Tibial artery (tissue), 4 donors: ENCODE measurements around the gene P2RX5.

Source experiments
- DNase-seq, 2 donors: peaks; one replicate each; pipeline ENCODE4 v3.0.0-alpha.2; 2019
- H3K27ac ChIP-seq, 2 donors: fragments of 200-600 bp; sonication (generic) in 1 of 2; 1 replicate in 1 of 2; 2 replicates in 1 of 2; pipeline ENCODE4 v1.5.1; 2018 to 2019; ENCODE audit warnings: mild to moderate bottlenecking in 1 of 2
- H3K27me3 ChIP-seq, 2 donors: fragments of 200-600 bp; sonication (generic) in 1 of 2; one replicate each; pipeline versions ENCODE4 v1.5.1 to v1.6.0; 2016 to 2019
- H3K36me3 ChIP-seq, 3 donors: fragments of 200-600 bp; sonication (generic) in 2 of 3; one replicate each; pipeline ENCODE4 v1.5.1; 2016 to 2019; ENCODE audit warnings: mild to moderate bottlenecking in 2 of 3
- H3K4me1 ChIP-seq, 4 donors: fragments of 200-600 bp; sonication (generic) in 2 of 4; 1 replicate in 3 of 4; 2 replicates in 1 of 4; pipeline ENCODE4 v1.5.1; 2016 to 2019
- H3K4me3 ChIP-seq, 2 donors: fragments of 200-600 bp; sonication (generic) in 1 of 2; 1 replicate in 1 of 2; 2 replicates in 1 of 2; pipeline ENCODE4 v1.5.1; 2018 to 2019; ENCODE audit warnings: mild to moderate bottlenecking in 2 of 2
- H3K9me3 ChIP-seq, 3 donors: fragments of 200-600 bp; sonication (generic) in 1 of 3; one replicate each; pipeline ENCODE4 v1.5.1; 2016 to 2019
- CTCF ChIP-seq, 2 experiments: fragments of 200-600 bp in 1 of 2; fragments of 450-650 bp in 1 of 2; IDR thresholded peaks; one replicate each; pipeline ENCODE4 v1.5.1; 2017 to 2019; ENCODE audit warnings: antibody characterized with exemption in 2 of 2, mild to moderate bottlenecking in 1 of 2, moderate library complexity in 1 of 2
- intact Hi-C: fragments of 100-400 bp; cut with DNase I; formaldehyde crosslinking; loops from one replicate; pipeline ENCODE4 v1.15.0; 2023; ENCODE audit warnings: low total_unique reads

P2RX5 gene

GRCh38 chr17:3691617-3692067, 4.3 kb downstream of the P2RX5 start:
- no peak for TF ChIP-seq CTCF (IDR thresholded peaks at IDR 0.05)
- Histone ChIP-seq H3K4me3 (no peak overlapping the region), H3K36me3 (no peaks in the 10 kb centered on the region), H3K4me1 (peaks cover 4 to 20% (median 15%) of the 10 kb centered on the region in 4 donors), H3K27me3 (peaks cover 13 to 69% of the 10 kb centered on the region in 2 donors), H3K27ac (no peak overlapping the region), H3K9me3 (no peaks in the 10 kb centered on the region)
- DNase-seq = no peak
- intact Hi-C loops = no loop called here

GRCh38 chr17:3690094-3690715, 5.8 kb downstream of the P2RX5 start:
- Histone ChIP-seq H3K9me3 (no peaks in the 10 kb centered on the region), H3K36me3 (no peaks in the 10 kb centered on the region), H3K27ac (no peak overlapping the region), H3K4me3 (no peak overlapping the region), H3K27me3 (peaks cover 6 to 58% of the 10 kb centered on the region in 2 donors), H3K4me1 (peaks cover 0 to 5% (median 4%) of the 10 kb centered on the region in 4 donors)
- TF ChIP-seq CTCF (IDR thresholded peaks at IDR 0.05) = no peak
- DNase-seq = no peak
- intact Hi-C loops = no loop called here

GRCh38 chr17:3689262-3690093, 6.5 kb downstream of the P2RX5 start:
- H3K4me1 ChIP-seq = no peaks in the 10 kb centered on the region
- intact Hi-C loops = no loop called here
- TF ChIP-seq CTCF (IDR thresholded peaks at IDR 0.05) = no peak
- no peak overlapping the region for H3K27ac ChIP-seq
- no peaks in the 10 kb centered on the region for H3K36me3 ChIP-seq
- no peak for DNase-seq
- no peaks in the 10 kb centered on the region for H3K9me3 ChIP-seq
- peaks cover 0 to 55% of the 10 kb centered on the region in 2 donors for H3K27me3 ChIP-seq
- no peak overlapping the region for H3K4me3 ChIP-seq

GRCh38 chr17:3688852-3689261, 7.1 kb downstream of the P2RX5 start:
- intact Hi-C loops = no loop called here
- no peaks in the 10 kb centered on the region for H3K4me1 ChIP-seq
- H3K9me3 ChIP-seq = no peaks in the 10 kb centered on the region
- no peak for DNase-seq
- H3K36me3 ChIP-seq = no peaks in the 10 kb centered on the region
- TF ChIP-seq CTCF (IDR thresholded peaks at IDR 0.05) = no peak
- H3K27me3 ChIP-seq = peaks cover 0 to 59% of the 10 kb centered on the region in 2 donors
- no peak overlapping the region for H3K4me3 ChIP-seq
- H3K27ac ChIP-seq = no peak overlapping the region

- Histone ChIP-seq H3K4me3 (no peak overlapping the region), H3K9me3 (no peaks in the 10 kb centered on the region), H3K27ac (no peak overlapping the region), H3K36me3 (no peaks in the 10 kb centered on the region), H3K27me3 (peaks cover 0 to 58% of the 10 kb centered on the region in 2 donors), H3K4me1 (no peaks in the 10 kb centered on the region)
- intact Hi-C loops = no loop called here
- no peak for DNase-seq
- no peak for TF ChIP-seq CTCF (IDR thresholded peaks at IDR 0.05)
These were observed 7.9 kb downstream of the P2RX5 start for GRCh38 chr17:3688027-3688553.
